ENCODE data around the gene NXPH3. TPM values are rescaled to one million over a fixed set of nuclear protein-coding genes. Genes with fewer than 3 reads are reported as not detected.

Gene NXPH3
- total and polyA plus RNA-seq, 9 of the 15 experiments (the other 6 are each of a cell fraction or from before 2014, with no cell fraction given) = 0.04 to 0.27 (median 0.07) TPM; not detected in 2

GRCh38 chr17:49631496-49631895, 55.8 kb downstream of the NXPH3 start (continued):
- TF ChIP-seq E4F1 (CRISPR knock-in tag; IDR thresholded peaks at IDR 0.05; ENCODE audit: borderline replicate concordance) = no peak
- no peak for TF ChIP-seq TCF7L2 (IDR thresholded peaks at IDR 0.05; ENCODE audit: low read depth, low read length)
- no peak for TF ChIP-seq ZNF140 (CRISPR knock-in tag; IDR thresholded peaks at IDR 0.05)
- TF ChIP-seq ZC3H4 (CRISPR knock-in tag; IDR thresholded peaks at IDR 0.05; ENCODE audit: borderline replicate concordance) = no peak
- no peak for TF ChIP-seq SMARCC2 (IDR thresholded peaks at IDR 0.05; ENCODE audit: low read depth)
- TF ChIP-seq EGR1 (conservative IDR thresholded peaks at IDR 0.05) = no peak
- TF ChIP-seq DLX4 (CRISPR knock-in tag; IDR thresholded peaks at IDR 0.05) = no peak
- TF ChIP-seq TFE3 (CRISPR knock-in tag; IDR thresholded peaks at IDR 0.05) = no peak

Other genes starting within 250 kb of the NXPH3 start
- gene ZNF652, start 213.6 kb upstream of the NXPH3 start, total RNA-seq (2014; rRNA removed) = 6.9 and 9.7 TPM in 2 replicates
- 13.0 and 13.1 TPM in 2 replicates for gene ZNF652, start 213.6 kb upstream of the NXPH3 start, total RNA-seq (2014; rRNA removed; fragmentation: Illumina TruSeq; extraction: Trizol)
- 15.5 and 15.8 TPM in 2 replicates for gene ZNF652, start 213.6 kb upstream of the NXPH3 start, total RNA-seq (2015; rRNA removed; fragmentation: Illumina TruSeq; extraction: Trizol)
- gene ZNF652, start 213.6 kb upstream of the NXPH3 start, total RNA-seq (2021) = 12.9 and 15.2 TPM in 2 replicates
- 8.6 and 13.3 TPM in 2 replicates for gene ZNF652, start 213.6 kb upstream of the NXPH3 start, polyA plus RNA-seq (2011; rRNA removed)
- gene ZNF652, start 213.6 kb upstream of the NXPH3 start, polyA plus RNA-seq (2014; fragmentation: Illumina TruSeq; extraction: Trizol) = 4.8 and 5.2 TPM in 2 replicates
- gene ZNF652, start 213.6 kb upstream of the NXPH3 start, polyA plus RNA-seq (2014; fragmentation: Nextera tagmentation; extraction: Ambion mirVana) = 1 to 10 TPM; 6.1 to 7.8 TPM
- gene ZNF652, start 213.6 kb upstream of the NXPH3 start, polyA plus RNA-seq (2014; rRNA removed) = 4.7 and 5.1 TPM in 2 replicates
- gene PHB1, start 161.0 kb upstream of the NXPH3 start, total RNA-seq (2014; rRNA removed) = 252 and 320 TPM in 2 replicates
- gene PHB1, start 161.0 kb upstream of the NXPH3 start, total RNA-seq (2014; rRNA removed; fragmentation: Illumina TruSeq; extraction: Trizol) = 307 and 349 TPM in 2 replicates
- gene PHB1, start 161.0 kb upstream of the NXPH3 start, total RNA-seq (2015; rRNA removed; fragmentation: Illumina TruSeq; extraction: Trizol) = 259 and 265 TPM in 2 replicates
- gene PHB1, start 161.0 kb upstream of the NXPH3 start, total RNA-seq (2021) = 447 and 460 TPM in 2 replicates
- gene PHB1, start 161.0 kb upstream of the NXPH3 start, polyA plus RNA-seq (2011; rRNA removed) = 818 and 879 TPM in 2 replicates
- 486 and 570 TPM in 2 replicates for gene PHB1, start 161.0 kb upstream of the NXPH3 start, polyA plus RNA-seq (2014; fragmentation: Illumina TruSeq; extraction: Trizol)
- 100 to 1,000 TPM; 191 to 412 TPM for gene PHB1, start 161.0 kb upstream of the NXPH3 start, polyA plus RNA-seq (2014; fragmentation: Nextera tagmentation; extraction: Ambion mirVana)
- 322 and 377 TPM in 2 replicates for gene PHB1, start 161.0 kb upstream of the NXPH3 start, polyA plus RNA-seq (2014; rRNA removed)
- 0.08 and 0.23 TPM in 2 replicates for gene NGFR, start 80.6 kb upstream of the NXPH3 start, total RNA-seq (2014; rRNA removed)
- not detected in 2 replicates for gene NGFR, start 80.6 kb upstream of the NXPH3 start, total RNA-seq (2014; rRNA removed; fragmentation: Illumina TruSeq; extraction: Trizol)
- gene NGFR, start 80.6 kb upstream of the NXPH3 start, total RNA-seq (2015; rRNA removed; fragmentation: Illumina TruSeq; extraction: Trizol) = not detected in 2 replicates
- gene NGFR, start 80.6 kb upstream of the NXPH3 start, total RNA-seq (2021) = 0.09 and 0.11 TPM in 2 replicates
- gene NGFR, start 80.6 kb upstream of the NXPH3 start, polyA plus RNA-seq (2011; rRNA removed) = 0.13 and 0.14 TPM in 2 replicates
- 0.04 and 0.07 TPM in 2 replicates for gene NGFR, start 80.6 kb upstream of the NXPH3 start, polyA plus RNA-seq (2014; fragmentation: Illumina TruSeq; extraction: Trizol)
- not detected for gene NGFR, start 80.6 kb upstream of the NXPH3 start, polyA plus RNA-seq (2014; fragmentation: Nextera tagmentation; extraction: Ambion mirVana)
- gene NGFR, start 80.6 kb upstream of the NXPH3 start, polyA plus RNA-seq (2014; rRNA removed) = 0.11 and 0.20 TPM in 2 replicates
- gene SPOP, start 102.2 kb downstream of the NXPH3 start, total RNA-seq (2014; rRNA removed) = 34.2 and 46.7 TPM in 2 replicates
- 38.5 and 43.0 TPM in 2 replicates for gene SPOP, start 102.2 kb downstream of the NXPH3 start, total RNA-seq (2014; rRNA removed; fragmentation: Illumina TruSeq; extraction: Trizol)
- 39.7 and 40.6 TPM in 2 replicates for gene SPOP, start 102.2 kb downstream of the NXPH3 start, total RNA-seq (2015; rRNA removed; fragmentation: Illumina TruSeq; extraction: Trizol)
- gene SPOP, start 102.2 kb downstream of the NXPH3 start, total RNA-seq (2021) = 52.6 and 52.7 TPM in 2 replicates
- 63.3 and 68.0 TPM in 2 replicates for gene SPOP, start 102.2 kb downstream of the NXPH3 start, polyA plus RNA-seq (2011; rRNA removed)
- gene SPOP, start 102.2 kb downstream of the NXPH3 start, polyA plus RNA-seq (2014; fragmentation: Illumina TruSeq; extraction: Trizol) = 49.7 and 54.7 TPM in 2 replicates
- gene SPOP, start 102.2 kb downstream of the NXPH3 start, polyA plus RNA-seq (2014; fragmentation: Nextera tagmentation; extraction: Ambion mirVana) = 10 to 100 TPM; 39.6 to 65.9 TPM
- 34.4 and 36.1 TPM in 2 replicates for gene SPOP, start 102.2 kb downstream of the NXPH3 start, polyA plus RNA-seq (2014; rRNA removed)
- 51.4 and 58.8 TPM in 2 replicates for gene SLC35B1, start 132.1 kb downstream of the NXPH3 start, total RNA-seq (2014; rRNA removed)
- 76.4 and 77.1 TPM in 2 replicates for gene SLC35B1, start 132.1 kb downstream of the NXPH3 start, total RNA-seq (2014; rRNA removed; fragmentation: Illumina TruSeq; extraction: Trizol)
- 64.1 and 74.2 TPM in 2 replicates for gene SLC35B1, start 132.1 kb downstream of the NXPH3 start, total RNA-seq (2015; rRNA removed; fragmentation: Illumina TruSeq; extraction: Trizol)
- gene SLC35B1, start 132.1 kb downstream of the NXPH3 start, total RNA-seq (2021) = 66.2 and 66.3 TPM in 2 replicates
- gene SLC35B1, start 132.1 kb downstream of the NXPH3 start, polyA plus RNA-seq (2011; rRNA removed) = 87.9 and 103 TPM in 2 replicates
- 70.7 and 71.3 TPM in 2 replicates for gene SLC35B1, start 132.1 kb downstream of the NXPH3 start, polyA plus RNA-seq (2014; fragmentation: Illumina TruSeq; extraction: Trizol)
- 10 to 100 TPM; 62.0 to 64.4 TPM for gene SLC35B1, start 132.1 kb downstream of the NXPH3 start, polyA plus RNA-seq (2014; fragmentation: Nextera tagmentation; extraction: Ambion mirVana)
- 53.4 and 54.3 TPM in 2 replicates for gene SLC35B1, start 132.1 kb downstream of the NXPH3 start, polyA plus RNA-seq (2014; rRNA removed)
- gene FAM117A, start 188.3 kb downstream of the NXPH3 start, total RNA-seq (2014; rRNA removed) = 36.6 and 53.7 TPM in 2 replicates
- 17.2 and 17.4 TPM in 2 replicates for gene FAM117A, start 188.3 kb downstream of the NXPH3 start, total RNA-seq (2014; rRNA removed; fragmentation: Illumina TruSeq; extraction: Trizol)
- gene FAM117A, start 188.3 kb downstream of the NXPH3 start, total RNA-seq (2015; rRNA removed; fragmentation: Illumina TruSeq; extraction: Trizol) = 29.9 and 31.6 TPM in 2 replicates
- gene FAM117A, start 188.3 kb downstream of the NXPH3 start, total RNA-seq (2021) = 57.1 and 60.6 TPM in 2 replicates
- gene FAM117A, start 188.3 kb downstream of the NXPH3 start, polyA plus RNA-seq (2011; rRNA removed) = 40.4 and 70.5 TPM in 2 replicates
- gene FAM117A, start 188.3 kb downstream of the NXPH3 start, polyA plus RNA-seq (2014; fragmentation: Illumina TruSeq; extraction: Trizol) = 78.9 and 79.7 TPM in 2 replicates
- 1 to 10 TPM; 3.1 to 4.7 TPM for gene FAM117A, start 188.3 kb downstream of the NXPH3 start, polyA plus RNA-seq (2014; fragmentation: Nextera tagmentation; extraction: Ambion mirVana)
- gene FAM117A, start 188.3 kb downstream of the NXPH3 start, polyA plus RNA-seq (2014; rRNA removed) = 62.9 and 65.9 TPM in 2 replicates
- 26.6 and 34.8 TPM in 2 replicates for gene KAT7, start 212.8 kb downstream of the NXPH3 start, total RNA-seq (2014; rRNA removed)
- 37.7 and 42.2 TPM in 2 replicates for gene KAT7, start 212.8 kb downstream of the NXPH3 start, total RNA-seq (2014; rRNA removed; fragmentation: Illumina TruSeq; extraction: Trizol)
- gene KAT7, start 212.8 kb downstream of the NXPH3 start, total RNA-seq (2015; rRNA removed; fragmentation: Illumina TruSeq; extraction: Trizol) = 35.6 and 36.1 TPM in 2 replicates
- gene KAT7, start 212.8 kb downstream of the NXPH3 start, total RNA-seq (2021) = 52.8 and 57.3 TPM in 2 replicates
- 20.6 and 39.3 TPM in 2 replicates for gene KAT7, start 212.8 kb downstream of the NXPH3 start, polyA plus RNA-seq (2011; rRNA removed)
- 36.1 and 39.1 TPM in 2 replicates for gene KAT7, start 212.8 kb downstream of the NXPH3 start, polyA plus RNA-seq (2014; fragmentation: Illumina TruSeq; extraction: Trizol)
- gene KAT7, start 212.8 kb downstream of the NXPH3 start, polyA plus RNA-seq (2014; fragmentation: Nextera tagmentation; extraction: Ambion mirVana) = 10 to 100 TPM; 10.8 to 10.9 TPM
- gene KAT7, start 212.8 kb downstream of the NXPH3 start, polyA plus RNA-seq (2014; rRNA removed) = 18.3 and 20.5 TPM in 2 replicates

Measured in K562 (cell line).